Cardiac septum (tissue), 1 donor: ENCODE results near the gene ETV4. TPM values are rescaled to one million over a fixed set of nuclear protein-coding genes. Genes with fewer than 3 reads are reported as not detected.

ENCODE experiments used
- DNase-seq: peaks from one replicate; pipeline ENCODE4 v3.0.0-alpha.2; 2020; ENCODE audit warnings: low spot score
- intact Hi-C: fragments of 100-400 bp; cut with DNase I; formaldehyde crosslinking; loops from one replicate; pipeline ENCODE4 v1.14.0; 2022
- total RNA-seq: library from RNA; stranded (reverse); fragmentation: NEBNext Ultra II Directional; extraction: Animal tissue kit (Norgen Biotek cat#: 25700); gene quantifications from one replicate; pipeline ENCODE4 v1.2.1, GENCODE V29; 2021
- donor health status: DM: no; HTN: no; CAD: no.

ETV4 gene
- total RNA-seq, 1 donor from 2014 or later: 3.5 TPM

- no peak for DNase-seq
- intact Hi-C loops: loop anchor here (5.0 kb wide), 2 partner anchors 53 to 182 kb away; partner anchors contain the start of gene SOST
Measured at GRCh38 chr17:43574896-43575525, 28.9 kb upstream of the ETV4 start.

DNA sequence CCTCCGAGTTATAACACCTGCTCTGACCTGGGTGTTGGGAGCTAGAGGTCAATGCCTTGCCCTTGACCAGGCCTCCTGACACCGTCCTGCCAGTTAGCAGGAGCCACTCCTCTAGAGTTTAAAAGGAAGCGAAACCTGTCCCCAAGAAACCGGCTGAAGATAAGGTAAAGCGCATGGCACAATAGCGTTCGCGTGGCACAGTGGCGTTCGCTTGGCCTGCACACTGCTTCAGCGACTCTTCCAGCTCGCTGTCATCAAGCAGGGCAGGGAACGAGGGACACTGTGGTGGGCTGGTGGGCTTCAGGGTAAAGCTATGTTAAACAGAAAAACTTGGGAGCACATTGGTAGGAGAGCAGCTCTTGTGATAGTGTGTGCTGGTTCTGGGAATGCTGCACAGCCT lies 28.2 kb upstream of the ETV4 start:
- intact Hi-C loops: no loop called here
- DNase-seq: no peak

DNA sequence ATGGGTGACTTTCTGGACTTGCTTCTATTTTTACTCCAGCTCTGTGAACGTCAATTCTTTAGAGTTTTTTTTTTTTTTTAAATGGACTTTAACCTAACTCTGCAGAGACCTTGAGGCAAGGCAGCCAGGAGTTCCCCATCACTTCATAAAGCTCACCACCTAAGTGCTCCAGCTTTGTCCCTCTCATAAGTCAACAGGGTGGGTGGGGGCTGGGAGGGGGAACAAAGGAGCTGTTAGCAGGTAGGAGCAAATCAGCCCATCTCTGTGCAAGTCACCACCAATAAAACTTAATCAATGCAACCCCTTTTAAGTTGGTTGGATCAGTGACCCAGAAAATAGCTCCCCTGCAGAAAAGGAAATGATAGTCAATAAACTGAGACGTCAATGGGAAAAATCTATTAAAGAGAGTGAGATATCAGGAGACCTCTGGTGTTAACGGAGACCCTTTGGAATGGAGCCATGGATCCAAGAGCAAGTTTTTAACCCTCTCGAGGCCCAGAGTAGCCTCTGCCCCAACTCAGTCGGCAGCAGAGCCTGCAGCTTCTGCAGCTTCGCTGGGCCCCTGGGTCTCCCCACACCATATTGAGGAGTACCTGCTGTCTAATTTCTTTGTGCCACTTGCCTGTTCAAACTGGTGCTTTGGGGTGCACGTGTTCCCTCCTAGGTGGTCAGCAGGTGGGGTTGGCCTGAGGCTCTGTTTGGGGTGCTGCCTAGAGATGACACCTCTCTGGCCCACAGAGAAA lies 27.6 kb upstream of the ETV4 start:
- intact Hi-C loops: no loop called here
- DNase-seq: no peak

DNA sequence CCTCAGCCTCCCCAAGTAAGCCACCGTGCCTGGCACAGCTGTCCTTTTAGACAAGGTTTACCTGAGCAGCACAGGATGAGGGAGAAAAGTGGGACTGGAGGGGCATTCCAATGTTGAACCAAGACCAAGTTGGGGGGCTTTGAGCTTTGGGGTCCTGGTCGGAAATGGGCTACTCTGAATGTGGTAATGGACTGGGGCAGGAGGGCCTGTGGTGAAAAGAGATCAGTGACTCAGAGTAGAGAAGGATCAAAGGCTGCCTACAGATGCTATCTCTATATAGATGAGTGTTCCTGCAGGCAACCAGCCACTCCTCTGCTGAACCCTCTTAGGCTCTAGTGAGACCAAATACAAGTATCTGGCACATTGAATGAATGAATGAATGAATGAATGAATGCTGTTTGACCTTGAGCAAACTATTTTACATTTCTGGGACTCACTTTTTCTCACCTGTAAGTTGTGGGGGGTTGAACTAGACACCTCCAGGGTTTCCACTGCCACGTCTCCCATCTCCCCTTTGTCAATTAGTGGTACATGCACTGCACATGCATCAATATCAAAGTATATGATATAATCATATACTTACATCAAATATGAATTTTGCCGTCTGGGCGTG lies 26.3 kb upstream of the ETV4 start:
- no peak for DNase-seq
- intact Hi-C loops: no loop called here

DNA sequence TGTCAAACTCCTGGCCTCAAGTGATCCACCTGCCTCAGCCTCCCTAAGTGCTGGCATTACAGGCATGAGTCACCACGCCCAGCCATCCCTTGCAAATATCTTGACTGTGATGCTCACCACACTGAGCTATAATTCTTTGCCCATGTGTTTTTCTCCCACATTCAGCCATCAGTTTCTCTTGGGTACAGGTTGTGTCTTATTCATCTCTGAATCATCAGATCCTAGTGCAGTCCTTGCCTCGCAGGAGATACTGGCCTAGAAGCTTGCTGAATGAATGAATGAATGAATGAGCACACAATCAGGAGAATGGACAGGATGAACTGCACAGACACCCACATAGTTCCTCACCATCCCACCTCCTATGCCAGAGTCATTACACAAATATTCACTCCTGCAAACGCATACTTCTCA lies 24.4 kb upstream of the ETV4 start:
- no peak for DNase-seq
- intact Hi-C loops: no loop called here

GRCh38 chr17:43568506-43569082 lies 22.5 kb upstream of the ETV4 start:
- intact Hi-C loops: no loop called here
- DNase-seq: no peak

DNA sequence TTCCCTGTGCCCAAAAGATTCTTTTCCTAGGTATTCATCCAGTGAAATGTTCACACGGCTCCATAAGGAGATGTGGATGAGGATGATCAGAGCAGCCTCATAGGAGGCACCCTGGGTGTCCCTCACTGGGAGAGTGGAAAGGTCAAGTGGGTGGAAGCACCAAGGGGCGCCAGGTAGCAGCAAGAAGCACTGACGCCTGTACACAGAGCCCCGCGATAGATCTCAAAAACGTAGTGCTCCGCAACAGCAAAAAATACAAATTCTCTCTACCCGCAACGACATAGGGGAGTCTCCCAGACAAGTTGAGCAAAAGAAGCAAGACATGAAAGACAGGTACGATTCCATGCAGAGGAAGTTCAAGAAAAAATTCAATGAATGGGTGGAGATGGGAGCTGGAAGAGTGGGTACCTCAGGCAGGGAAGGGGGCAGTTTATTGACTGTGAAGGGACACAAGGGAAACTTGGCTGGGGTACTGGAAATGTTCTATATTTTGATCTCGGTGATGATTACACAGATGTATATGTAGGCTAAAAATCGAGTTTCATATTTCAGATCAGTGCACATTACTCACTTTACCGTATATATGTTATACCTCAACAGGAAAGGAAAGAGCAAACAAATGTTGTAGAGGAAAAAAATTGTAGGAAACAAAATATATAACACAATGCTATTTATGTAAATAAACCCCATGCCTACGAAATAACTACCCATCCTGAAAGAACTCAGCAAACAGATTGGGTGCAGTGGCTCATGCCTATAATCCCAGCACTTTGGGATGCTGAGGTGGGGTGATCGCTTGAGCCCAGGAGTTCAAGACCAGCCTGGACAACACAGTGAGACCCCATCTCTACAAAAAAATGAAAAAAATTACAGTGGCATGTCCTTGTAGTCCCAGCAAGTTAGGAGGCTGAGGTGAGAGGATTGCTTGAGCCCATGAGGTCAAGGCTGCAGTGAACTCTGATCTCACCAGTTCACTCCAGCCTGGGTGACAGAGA lies 17.8 kb upstream of the ETV4 start:
- intact Hi-C loops: no loop called here
- no peak for DNase-seq

DNA sequence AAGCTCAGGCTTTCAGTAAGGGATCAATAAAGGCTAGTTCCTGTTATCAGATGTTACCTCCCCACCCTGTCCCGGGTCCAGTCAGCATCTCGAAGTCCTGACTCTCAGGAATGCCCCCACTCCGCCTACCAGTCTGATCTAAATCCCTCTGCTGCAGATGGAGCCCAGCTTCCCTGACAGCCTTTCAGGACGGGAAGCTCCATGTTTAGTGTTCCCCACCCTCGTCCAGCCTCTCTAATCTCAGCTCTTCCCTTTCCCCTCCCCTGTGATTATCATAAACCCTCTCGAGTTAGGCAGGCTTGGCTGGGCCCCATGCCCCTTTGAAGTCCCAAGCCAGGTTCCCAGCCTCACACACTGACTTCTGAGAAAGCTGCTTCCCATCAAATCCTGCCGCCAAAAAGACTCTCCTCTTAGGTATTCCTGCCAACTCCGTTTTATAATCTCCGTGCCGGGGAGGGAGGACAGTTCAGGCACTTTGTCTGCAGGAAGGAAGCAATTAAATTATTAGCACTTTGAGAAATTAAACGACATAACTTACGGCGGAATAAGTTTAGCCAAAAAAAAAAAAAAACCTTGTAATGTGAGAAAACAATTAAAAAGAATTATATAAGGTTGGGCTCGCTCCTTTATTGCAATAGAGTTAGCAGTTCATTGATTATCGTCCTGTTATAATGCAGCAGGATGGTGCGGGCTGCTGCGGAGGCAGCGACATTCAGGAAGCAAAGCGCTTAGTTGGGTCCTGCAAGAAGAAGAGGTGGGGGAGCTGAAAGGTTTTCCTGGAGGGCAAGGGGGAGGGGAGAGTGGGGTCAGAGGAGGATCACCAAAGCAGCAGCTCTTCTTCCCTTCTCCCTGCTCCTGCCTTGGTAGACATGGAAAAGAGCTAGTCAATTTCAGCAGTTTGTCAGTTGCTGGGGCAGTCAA lies 16.8 kb upstream of the ETV4 start:
- no peak for DNase-seq
- intact Hi-C loops: no loop called here

GRCh38 chr17:43560461-43561427 lies 14.6 kb upstream of the ETV4 start:
- DNase-seq: no peak
- intact Hi-C loops: no loop called here

DNA sequence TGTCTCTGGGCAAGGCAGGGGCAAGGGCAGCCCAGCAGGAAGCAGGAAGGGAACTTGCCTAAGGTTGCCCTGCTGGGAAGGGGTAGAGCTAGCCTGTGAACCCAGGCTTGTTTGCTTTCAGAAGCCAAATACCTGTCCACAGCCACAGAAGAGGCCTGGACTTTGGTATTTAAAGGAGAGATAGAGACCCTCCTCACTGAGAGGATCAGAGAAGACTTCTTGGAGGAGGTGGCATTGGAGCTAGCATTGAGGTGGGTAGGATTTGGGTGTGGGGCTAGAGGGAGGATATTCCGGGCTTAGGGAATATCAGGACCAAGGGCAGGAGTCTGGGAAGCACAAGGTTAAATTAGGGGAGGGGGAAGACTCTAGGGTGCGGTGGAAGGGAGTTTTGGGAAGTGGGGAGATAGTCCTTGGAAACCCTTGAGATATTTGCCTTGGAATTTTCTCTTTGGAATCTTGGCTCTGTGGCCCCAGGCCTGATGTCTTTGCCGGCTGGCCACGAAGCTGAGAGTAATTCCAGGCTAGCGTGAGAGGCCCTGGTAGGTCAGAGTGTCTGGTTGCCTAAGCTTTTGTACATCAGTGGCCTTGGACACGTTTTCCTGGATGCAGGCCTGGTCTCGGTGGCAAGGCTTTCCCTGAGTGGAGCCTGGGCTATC lies 13.1 kb upstream of the ETV4 start:
- intact Hi-C loops: no loop called here
- no peak for DNase-seq

GRCh38 chr17:43558805-43559160 lies 12.6 kb upstream of the ETV4 start:
- DNase-seq: no peak
- intact Hi-C loops: no loop called here

- DNase-seq: no peak
- intact Hi-C loops: no loop called here
Measured at GRCh38 chr17:43556292-43556691, 10.2 kb upstream of the ETV4 start.

DNA sequence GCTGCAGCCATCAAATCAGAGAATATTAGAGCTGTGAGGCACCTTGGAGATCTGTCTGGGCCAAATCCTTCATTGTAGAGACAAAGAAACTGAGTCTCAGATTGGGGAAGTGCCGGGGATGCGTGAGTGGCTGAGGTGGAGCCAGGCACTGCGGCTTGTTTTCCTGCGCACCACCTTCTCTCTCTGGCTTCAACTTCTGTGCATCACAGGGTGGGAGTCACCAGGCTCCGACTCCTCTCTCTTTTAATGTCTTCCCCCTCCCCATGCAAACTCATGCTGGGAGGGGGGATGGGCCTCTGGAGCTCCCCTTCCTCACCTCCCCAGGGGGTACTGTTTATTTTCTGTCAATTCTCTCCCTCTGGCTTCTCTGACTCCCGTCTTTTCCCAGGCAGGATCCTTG lies 8.7 kb upstream of the ETV4 start:
- intact Hi-C loops: no loop called here
- DNase-seq: no peak

- intact Hi-C loops: no loop called here
- no peak for DNase-seq
Measured at GRCh38 chr17:43553573-43553972, 7.4 kb upstream of the ETV4 start.

- DNase-seq: no peak
- intact Hi-C loops: no loop called here
Measured at GRCh38 chr17:43552229-43552837, 6.2 kb upstream of the ETV4 start.

DNA sequence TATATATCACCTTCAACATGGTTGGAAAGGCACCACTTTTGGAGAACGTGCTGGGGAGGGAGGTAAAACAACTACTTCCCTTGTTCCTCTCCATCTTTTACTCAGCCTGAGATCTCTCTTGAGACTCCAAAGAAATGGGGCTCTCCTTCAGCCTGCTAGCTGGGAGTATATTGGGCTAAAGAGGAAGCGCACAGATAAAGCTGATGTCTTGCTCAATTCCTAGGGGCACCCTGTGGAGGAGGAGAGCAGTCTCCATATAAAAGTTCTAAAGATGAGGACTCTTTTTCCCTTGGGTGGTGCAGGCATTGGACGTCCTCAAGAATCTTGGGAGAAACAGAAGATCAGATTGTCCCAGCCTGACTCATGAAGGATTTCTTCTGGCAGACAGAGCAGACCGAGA lies 4.6 kb upstream of the ETV4 start:
- intact Hi-C loops: no loop called here

DNA sequence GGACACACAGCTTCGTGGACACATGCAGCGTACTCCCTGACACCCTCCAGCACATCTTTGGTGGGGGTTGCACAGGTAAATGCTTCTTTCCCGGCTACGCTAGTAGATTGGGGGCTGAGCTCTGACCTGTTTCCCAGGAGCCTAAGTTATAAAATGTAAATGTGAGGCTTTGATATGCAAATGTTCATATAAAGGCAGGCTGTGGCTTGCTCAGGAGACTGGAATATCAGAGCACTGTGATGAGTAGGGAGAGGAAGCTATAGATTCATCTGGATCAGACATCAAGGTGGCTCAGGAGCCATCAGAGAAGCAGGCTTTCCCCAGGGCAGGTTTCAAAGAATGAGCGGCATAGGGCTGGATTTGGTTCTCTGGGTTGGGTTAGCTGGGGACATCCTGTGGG lies 3.4 kb upstream of the ETV4 start:
- intact Hi-C loops: no loop called here

More for the DNA sequence above, 4.6 kb upstream of the ETV4 start:
- DNase-seq: no peak

More for the DNA sequence above, 3.4 kb upstream of the ETV4 start:
- DNase-seq: no peak
